ENCODE measurements around the gene NUP54. TPM values are rescaled to one million over a fixed set of nuclear protein-coding genes. Genes with fewer than 3 reads are reported as not detected.

NUP54 gene
- total and polyA plus RNA-seq, 2 of the 8 experiments (the other 6 are each of a cell fraction or from before 2014, with no cell fraction given) = 51.4 to 103 TPM

- CTCF ChIA-PET (ENCODE audit: partially characterized antibody) = interaction anchor here (1.0 to 1.9 kb wide), 3 partner anchors 11 to 79 kb away, joined by 3 to 6 read pairs (median 4); no protein-coding TSS in a partner anchor
- H2AFZ ChIP-seq (ENCODE audit: low read length) = no peak overlapping the region; the same call in 1 of the 2 replicates
- H4K5ac ChIP-seq (ENCODE audit: insufficient read length, low read depth, low read length) = no peak overlapping the region
- H3K56ac ChIP-seq (replicated peaks; ENCODE audit: insufficient read length, low read depth, low read length) = no peak overlapping the region
- H3K9me3 ChIP-seq (ENCODE audit: insufficient read depth in 2 of 2, low read depth in 1 of 2, low read length in 1 of 2) = no peaks in the 10 kb centered on the region
- H2BK5ac ChIP-seq (ENCODE audit: low read depth, low read length) = no peak overlapping the region
- TF ChIP-seq EP300 (IDR thresholded peaks at IDR 0.05; ENCODE audit: borderline replicate concordance in 1 of 2, low read depth in 2 of 2, low read length in 2 of 2) (no peak), SRF (IDR thresholded peaks at IDR 0.05; ENCODE audit: low read depth, low read length) (no peak)
- DNase-seq (ENCODE audit: low read depth in 1 of 2, low spot score in 2 of 2) (no peak), FAIRE-seq (no peak)
- H2BK120ac ChIP-seq (replicated peaks; ENCODE audit: low read depth, low read length) = no peak overlapping the region
- no peak overlapping the region for H3K14ac ChIP-seq (ENCODE audit: insufficient read length)
- H2BK15ac ChIP-seq (ENCODE audit: low read length) = no peak overlapping the region
- H3K18ac ChIP-seq (ENCODE audit: extremely low read depth, low read length) = no peak overlapping the region; the same call in 1 of the 2 replicates
- H3K23ac ChIP-seq (ENCODE audit: insufficient read length) = no peak overlapping the region
- no peak overlapping the region for H2AK5ac ChIP-seq (ENCODE audit: low read depth, low read length)
- H2BK20ac ChIP-seq (ENCODE audit: low read length) = no peak overlapping the region
- no peak overlapping the region for H3K4ac ChIP-seq (replicated peaks; ENCODE audit: insufficient read length, low read depth, low read length)
- H3K79me2 ChIP-seq (ENCODE audit: control insufficient read depth in 1 of 2, insufficient read depth in 2 of 2, low read length in 2 of 2) = no peaks in the 10 kb centered on the region
- no peaks in the 10 kb centered on the region for H3K36me3 ChIP-seq (ENCODE audit: control insufficient read depth in 2 of 4, insufficient read depth in 4 of 4, low read length in 3 of 4)
- no peaks in the 10 kb centered on the region for H3K27me3 ChIP-seq (replicated peaks in 1 of 4; ENCODE audit: control insufficient read depth in 3 of 4, extremely low read depth in 1 of 4, insufficient read depth in 3 of 4, low read length in 3 of 4)
- no peaks in the 10 kb centered on the region for H4K20me1 ChIP-seq (replicated peaks in 1 of 2; ENCODE audit: control insufficient read depth in 1 of 2, insufficient read depth in 2 of 2, low read length in 2 of 2)
- WGBS, 2 experiments (ENCODE audit: extremely low coverage in 1 of 2, insufficient coverage in 1 of 2, insufficient read length in 1 of 2, insufficient replicate concordance in 2 of 2, low coverage in 1 of 2, low lambda C conversion rate in 2 of 2, missing lambda C conversion rate in 1 of 2) = 83% methylated on average over 4 of the region's 4 CpGs; no CpG with 5 or more reads in 1 of the 2 experiments
- no peak overlapping the region for H3K4me3 ChIP-seq (ENCODE audit: extremely low read depth in 1 of 4, insufficient read depth in 2 of 4, low read depth in 3 of 4, low read length in 4 of 4)
- no peak overlapping the region for H4K8ac ChIP-seq (ENCODE audit: extremely low read depth, insufficient read depth, low read length)
- H4K91ac ChIP-seq (replicated peaks; ENCODE audit: insufficient read length, low read length) = no peak overlapping the region
- no peaks in the 10 kb centered on the region for H3K79me1 ChIP-seq (ENCODE audit: low read depth, low read length)
- H3K9ac ChIP-seq (replicated peaks in 1 of 4; ENCODE audit: extremely low read depth in 1 of 4, low read depth in 3 of 4, low read length in 3 of 4) = no peak overlapping the region
- H3K27ac ChIP-seq (ENCODE audit: low read depth, low read length) = no peak overlapping the region
- no peak overlapping the region for H3K4me2 ChIP-seq (ENCODE audit: insufficient read depth in 1 of 2, low read depth in 2 of 2, low read length in 2 of 2)
- H2BK12ac ChIP-seq (ENCODE audit: low read depth, low read length) = no peak overlapping the region; the same call in 1 of the 2 replicates
- POLR2A ChIA-PET (ENCODE audit: partially characterized antibody) = interaction anchor here (1.5 kb wide), 1 partner anchor 12 kb away, joined by 4 read pairs; no protein-coding TSS in a partner anchor
- peaks cover 0 to 11% (median 6%) of the 10 kb centered on the region in 4 experiments; a peak in 5 of 7 replicates for H3K4me1 ChIP-seq (replicated peaks in 1 of 4; ENCODE audit: control insufficient read depth in 3 of 4, insufficient read depth in 4 of 4, low read length in 3 of 4)
- no peaks in the 10 kb centered on the region; the same call in 1 of the 2 replicates for H3K23me2 ChIP-seq (ENCODE audit: low read depth, low read length)
Observed at GRCh38 chr4:76074993-76075600, 73.1 kb downstream of the NUP54 start.

Data from H1 (cell line).